ENCODE data around the gene VPS18.

VPS18 gene

DNA sequence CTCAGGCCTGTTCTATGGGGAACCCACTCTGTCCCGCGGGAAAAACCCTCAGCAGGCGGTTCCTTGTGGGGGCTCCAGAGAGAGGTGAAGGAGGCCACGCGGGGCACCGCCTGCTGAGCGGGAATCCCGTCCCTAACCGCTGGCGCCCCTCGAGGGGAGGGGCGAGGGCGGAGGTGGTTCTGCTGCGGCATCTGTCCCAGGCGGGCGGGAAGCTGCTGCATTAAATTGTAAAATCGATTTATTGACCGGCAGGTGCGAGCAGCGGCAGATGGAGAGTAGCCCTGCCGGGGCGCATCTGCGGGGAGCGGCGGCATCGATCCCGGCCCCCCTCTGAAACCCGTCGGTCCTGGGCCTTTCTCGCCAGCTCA lies 31.2 kb downstream of the VPS18 start:
- DNase-seq (ENCODE audit: low read depth) = no peak

DNA sequence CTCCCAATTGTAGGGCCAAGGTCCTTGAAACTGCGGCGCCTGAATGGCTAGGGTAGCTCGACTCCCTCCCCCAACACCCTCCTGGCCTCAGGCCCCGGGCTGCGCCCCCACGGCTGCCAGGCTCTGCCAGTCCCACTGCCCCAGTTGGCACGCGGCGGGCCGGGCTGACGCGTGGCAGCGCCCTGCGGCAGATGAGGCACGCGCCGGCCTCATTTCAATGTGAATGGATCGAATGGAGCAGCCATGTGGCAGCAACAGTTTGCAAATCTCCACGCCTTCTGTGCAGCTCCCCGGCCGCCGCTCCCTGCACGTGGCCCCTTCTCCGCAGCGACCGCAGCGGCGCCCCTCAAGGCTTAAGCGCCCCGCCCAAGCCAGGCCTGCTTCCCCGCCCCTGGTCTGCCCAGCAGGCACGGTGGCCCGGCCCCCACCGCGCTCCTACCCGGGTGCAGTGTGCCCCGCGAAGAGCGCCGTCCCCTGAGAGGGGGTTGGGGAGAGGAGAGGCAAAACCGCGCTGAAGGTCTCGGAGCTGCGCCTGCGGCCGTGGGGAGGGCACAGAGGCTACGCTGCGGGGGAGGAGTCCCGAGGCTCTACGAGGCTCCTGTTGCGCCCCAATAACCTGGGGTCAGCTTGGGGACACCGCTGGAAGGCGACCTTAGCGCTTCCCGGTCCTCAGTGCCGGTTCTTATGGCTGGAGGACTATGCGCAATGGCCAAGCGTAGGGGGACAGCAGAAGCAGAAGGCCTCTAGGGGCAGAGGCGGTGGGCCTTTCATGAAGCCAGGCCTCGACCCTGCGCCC lies 31.8 kb downstream of the VPS18 start:
- DNase-seq (ENCODE audit: low read depth) = no peak

DNA sequence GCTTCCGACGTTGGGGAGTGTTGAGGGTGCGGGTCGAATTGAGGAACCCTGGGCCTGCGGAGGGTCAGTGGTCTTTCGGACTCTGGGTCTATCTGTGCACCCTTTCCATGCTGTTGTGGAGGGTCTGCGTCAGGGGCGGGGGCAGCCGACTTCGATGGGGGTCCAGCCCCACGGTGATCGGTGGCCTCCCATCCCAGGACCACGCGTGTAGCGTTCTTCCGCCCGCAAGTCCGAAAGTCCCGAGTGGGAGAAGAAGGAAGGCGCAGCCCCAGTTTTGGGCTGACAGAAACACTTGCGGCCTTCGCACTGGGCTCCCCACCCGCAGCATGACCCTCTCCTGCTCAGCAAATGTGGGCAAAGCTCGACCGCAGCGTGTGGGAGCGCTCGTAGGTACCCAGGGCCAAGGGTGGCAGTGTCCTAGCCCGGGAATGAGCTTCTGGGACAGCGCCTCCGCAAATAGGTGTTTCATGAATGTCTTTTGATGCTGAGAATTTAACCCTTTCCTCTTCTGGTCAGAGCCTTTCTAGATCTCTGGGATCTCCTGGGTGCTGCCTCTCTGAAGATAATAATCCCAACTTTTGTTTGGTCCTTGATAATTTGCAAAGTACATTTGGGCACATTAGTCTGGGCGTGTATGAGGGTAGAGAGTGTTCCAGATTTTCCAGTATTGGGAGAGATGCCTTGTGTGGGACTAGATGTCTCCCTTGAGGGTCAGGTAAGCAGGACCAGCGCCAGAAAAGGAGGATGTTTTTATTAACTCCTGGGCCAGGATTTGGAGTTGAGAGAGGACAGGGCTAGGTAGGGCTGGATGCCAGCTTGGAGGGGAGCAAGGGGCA lies 32.6 kb downstream of the VPS18 start:
- DNase-seq (ENCODE audit: low read depth) = no peak

DNA sequence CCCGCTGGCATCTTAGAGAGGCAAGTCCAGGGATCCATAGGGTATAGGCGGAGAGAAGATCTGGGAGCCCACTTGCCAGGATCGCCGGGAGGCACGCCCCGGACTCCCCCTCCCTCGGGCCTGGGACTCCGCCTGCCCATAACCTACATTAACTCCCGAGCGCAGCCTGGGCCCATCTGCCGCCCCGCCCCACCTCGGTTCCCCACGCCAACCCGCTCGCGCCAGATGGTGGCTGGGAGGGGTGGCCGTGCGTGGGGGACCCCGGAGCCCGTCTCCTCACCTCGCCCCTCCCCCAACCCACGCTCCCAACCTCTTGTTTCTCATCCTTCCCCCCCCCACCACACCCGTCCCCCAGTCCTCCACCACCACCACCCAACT lies 33.2 kb downstream of the VPS18 start:
- no peak for DNase-seq (ENCODE audit: low read depth)

DNA sequence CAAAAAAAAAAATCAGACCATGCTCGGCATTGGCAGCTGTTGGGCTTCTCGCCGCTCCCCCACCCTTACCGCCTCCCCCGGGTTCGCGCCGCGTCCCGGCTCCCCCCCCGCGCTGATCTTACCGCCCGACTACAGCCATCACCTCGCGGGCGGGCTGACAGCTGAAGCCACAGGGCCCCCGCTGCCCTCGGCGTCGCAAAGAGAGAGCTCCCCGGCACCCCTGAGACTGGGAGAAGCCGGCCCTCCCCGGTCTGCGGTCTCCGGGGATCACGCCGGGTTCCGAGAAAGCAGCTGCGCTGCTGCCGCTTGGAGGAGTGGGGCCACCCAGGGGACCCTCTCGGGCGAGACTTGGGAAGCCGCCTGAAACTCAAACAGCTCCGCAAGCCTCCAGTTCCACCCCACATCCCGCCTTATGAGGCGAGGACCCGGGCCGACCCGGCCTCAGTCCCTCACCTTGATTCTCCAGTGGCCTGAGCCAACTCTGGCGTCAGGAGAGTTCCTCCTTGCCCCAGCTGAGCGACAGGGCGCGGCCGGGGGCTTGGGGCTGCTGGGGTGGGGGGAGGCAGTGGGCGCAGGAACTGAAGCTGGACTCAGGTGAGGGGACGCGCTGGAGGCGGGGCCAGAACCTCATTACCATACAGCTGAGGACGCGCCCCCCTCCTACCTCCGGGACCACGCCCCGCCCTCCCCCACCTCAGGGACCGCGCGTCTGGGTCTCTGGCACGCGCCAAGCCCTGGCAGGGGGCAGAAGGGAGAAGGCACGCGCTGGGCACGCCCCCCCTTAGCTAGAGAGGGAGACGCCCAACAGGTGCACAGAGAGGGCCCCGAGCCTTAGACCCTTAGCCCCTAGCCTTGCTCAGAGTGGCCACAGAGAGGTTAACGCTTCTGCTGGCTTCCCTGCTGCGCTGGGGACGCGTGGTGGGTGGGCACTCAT lies 33.9 kb downstream of the VPS18 start:
- DNase-seq (ENCODE audit: low read depth) = no peak

DNA sequence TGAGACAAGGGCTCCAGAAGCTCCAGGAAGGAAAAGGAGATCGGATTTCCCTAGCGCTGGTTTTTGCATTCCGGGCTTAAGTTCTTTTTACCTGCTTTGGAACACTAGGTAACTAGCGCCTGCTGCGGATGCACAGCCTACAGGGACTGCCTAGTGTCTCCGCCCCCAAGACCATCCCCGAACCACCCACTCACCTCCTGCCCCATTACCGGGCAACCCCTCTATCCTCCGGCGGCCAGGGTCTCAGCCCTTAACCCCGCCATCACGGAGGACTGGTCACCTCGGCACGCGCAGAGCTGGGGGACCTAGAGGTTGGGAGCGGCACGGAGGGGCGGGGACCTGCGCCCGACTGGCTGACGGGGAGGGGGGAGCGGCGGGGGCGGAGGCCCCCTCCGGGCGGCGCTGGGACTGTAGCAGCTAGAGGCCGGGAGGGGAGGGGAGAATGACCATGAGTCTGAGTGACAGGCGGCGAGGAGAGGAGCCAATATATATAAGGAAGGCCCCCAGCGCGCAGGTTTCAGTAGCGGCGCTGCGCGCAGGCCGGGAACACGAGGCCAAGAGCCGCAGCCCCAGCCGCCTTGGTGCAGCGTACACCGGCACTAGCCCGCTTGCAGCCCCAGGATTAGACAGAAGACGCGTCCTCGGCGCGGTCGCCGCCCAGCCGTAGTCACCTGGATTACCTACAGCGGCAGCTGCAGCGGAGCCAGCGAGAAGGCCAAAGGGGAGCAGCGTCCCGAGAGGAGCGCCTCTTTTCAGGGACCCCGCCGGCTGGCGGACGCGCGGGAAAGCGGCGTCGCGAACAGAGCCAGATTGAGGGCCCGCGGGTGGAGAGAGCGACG lies 34.8 kb downstream of the VPS18 start, which contains the start of gene DLL4:
Gene DLL4, plus strand, starts transcription at position 520 of the 839 bp plus-strand sequence. CDS start 329 bp downstream, outside the sequence.
- no peak for DNase-seq (ENCODE audit: low read depth)

DNA sequence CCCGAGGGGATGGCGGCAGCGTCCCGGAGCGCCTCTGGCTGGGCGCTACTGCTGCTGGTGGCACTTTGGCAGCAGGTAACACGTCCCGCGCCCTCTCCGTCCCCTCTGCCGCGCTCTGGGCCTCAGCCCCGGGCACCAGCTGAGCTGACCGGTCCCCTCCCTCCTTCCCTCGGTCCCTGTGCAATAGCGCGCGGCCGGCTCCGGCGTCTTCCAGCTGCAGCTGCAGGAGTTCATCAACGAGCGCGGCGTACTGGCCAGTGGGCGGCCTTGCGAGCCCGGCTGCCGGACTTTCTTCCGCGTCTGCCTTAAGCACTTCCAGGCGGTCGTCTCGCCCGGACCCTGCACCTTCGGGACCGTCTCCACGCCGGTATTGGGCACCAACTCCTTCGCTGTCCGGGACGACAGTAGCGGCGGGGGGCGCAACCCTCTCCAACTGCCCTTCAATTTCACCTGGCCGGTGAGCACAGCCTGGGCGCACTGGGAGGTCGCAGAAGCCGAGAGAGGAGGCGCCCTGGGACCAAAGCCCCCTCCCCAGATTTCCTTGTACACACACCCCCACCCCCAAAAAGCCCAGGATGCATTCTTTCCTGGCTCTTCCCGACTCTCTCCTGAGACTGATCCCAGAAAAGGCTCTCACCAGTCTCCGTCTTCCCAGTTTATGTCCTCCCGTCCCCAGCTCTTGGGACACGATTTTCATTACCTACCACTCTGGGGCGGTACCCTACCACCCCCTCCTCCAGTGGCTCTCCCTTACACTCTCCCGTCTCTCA lies 35.6 kb downstream of the VPS18 start:
- no peak for DNase-seq (ENCODE audit: low read depth)

DNA sequence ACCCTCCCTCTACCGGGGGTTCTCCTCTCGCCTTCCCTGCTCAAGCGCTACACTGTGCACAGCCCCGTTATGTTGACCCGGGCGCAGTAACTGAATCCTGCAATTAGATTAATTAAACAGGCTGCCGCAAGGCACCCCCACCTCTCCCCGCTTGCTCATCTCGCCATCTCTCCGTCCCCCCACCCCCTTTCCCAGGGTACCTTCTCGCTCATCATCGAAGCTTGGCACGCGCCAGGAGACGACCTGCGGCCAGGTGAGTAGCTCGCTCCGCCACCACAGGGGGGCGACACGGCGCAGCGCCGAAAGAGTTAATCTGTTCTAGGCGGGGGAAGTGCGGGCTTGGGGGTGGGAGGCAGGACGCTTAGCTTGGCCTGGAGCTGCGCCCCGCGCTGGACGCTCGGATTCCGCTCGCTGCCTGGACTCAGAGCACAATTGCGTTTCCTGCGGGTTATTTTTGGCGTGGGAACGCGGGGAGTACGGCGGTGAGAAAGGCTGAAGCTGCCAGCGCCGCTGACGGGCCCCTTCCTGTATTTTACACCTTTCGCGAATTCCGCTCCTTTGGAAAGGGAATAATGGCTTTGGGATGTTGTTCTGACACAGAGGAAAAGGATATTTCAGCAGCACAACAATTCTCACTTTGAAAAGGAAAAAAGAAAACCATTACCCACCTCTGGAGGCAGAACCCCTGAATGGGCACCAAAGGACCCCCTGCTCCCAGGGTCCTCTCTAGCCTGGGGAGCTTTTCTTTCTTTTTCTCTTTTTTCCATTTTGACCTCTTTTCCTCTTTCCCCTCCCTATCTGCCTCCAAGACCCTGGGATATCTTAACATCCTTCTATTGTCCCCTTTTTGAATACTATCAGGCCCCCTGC lies 36.4 kb downstream of the VPS18 start:
- DNase-seq (ENCODE audit: low read depth) = no peak

DNA sequence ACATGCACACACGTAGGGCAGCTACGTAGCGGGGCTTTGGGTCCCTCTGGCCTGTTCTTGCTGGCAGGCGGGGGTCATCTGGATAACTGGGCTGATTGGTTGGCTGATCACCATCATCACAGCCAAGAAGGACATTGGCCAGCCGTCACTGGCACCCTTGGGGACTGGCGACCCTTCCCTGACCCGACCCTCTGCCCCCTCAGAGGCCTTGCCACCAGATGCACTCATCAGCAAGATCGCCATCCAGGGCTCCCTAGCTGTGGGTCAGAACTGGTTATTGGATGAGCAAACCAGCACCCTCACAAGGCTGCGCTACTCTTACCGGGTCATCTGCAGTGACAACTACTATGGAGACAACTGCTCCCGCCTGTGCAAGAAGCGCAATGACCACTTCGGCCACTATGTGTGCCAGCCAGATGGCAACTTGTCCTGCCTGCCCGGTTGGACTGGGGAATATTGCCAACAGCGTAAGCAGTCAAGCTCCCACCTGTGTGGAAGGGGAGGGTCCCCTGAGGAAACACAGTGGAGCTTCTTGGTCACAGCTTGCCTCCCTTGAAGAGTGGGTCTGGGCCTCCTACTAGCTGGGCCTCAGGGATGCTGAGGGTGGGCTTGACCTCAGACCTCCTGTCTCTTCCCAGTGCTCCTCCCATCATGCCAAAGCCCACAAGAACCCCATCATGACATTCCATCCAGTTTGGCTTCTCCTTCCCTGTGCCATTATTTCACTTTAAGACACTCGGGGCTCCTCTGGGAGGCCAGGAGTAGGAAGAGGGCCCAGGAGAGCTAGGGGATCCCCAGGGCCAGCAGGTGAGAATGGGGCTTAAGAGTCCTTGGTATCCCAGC lies 37.3 kb downstream of the VPS18 start:
- no peak for DNase-seq (ENCODE audit: low read depth)

DNA sequence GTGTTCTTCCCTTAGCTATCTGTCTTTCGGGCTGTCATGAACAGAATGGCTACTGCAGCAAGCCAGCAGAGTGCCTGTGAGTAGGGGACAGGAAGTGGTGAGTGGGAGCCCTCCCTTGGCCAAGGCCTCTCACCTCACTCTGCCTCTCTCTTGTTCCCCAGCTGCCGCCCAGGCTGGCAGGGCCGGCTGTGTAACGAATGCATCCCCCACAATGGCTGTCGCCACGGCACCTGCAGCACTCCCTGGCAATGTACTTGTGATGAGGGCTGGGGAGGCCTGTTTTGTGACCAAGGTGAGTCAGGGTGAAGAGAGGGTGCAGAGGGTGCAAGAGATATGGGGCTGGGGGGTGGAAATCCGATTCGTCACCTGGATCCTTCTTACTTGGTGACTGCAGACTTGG lies 37.9 kb downstream of the VPS18 start:
- no peak for DNase-seq (ENCODE audit: low read depth)

DNA sequence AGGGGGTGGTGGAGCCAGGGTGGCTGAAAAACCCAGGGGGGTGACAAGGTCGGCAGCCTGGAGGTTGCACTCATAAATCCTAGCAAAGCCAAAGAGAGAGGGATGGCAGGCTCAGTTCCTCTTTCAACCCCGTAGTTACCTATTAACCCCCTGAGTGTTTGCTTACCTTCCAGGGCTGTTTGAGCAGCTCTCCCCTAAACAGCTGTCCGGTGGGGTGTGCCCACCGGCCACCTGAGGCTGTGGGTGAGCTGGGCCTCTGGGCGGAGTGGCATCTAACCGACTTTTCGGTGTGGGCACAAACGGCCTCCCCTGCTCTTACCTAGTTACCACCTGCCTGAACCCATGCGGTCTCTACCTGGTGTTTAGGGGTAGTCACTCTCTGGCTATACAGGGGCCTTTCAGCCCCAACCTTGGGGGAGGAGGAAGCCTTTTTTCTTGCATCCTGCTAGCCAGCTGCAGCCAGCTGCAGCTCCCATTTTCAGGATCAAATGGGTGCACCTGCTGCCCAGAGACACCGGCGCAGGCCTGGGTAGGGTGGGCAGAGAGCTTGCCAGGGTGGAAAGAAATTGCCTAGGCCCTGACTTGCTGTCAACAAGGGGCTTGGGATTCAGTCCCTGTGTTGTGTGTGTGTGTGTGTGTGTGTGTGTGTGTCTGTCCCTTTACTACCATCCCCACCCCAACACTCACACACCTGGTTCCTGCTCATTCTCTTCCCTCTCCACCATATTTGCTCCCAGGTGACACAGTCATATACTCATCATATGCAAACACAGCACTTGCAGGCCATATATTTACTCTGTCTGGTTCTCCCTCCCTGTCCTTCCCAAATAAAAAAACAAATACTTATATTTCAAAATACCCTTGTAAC lies 38.6 kb downstream of the VPS18 start:
- DNase-seq (ENCODE audit: low read depth) = no peak

DNA sequence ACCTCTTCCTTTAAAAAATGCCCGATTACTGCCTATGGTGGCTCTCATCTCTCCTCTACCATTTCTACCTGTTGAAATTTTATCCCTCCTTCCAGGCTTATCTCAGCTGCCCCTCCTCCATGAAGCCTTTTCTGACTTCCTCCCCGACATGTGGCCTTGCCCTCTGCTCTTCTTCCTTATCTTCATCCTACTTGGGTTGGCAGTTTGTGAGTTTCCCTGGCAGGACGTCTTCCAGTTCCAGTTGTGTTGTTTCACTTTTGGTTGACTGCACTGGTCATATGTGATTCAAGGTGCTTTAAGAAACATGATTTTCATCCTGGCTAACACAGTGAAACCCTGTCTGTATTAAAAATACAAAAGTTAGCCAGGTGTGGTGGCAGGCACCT lies 39.3 kb downstream of the VPS18 start:
- DNase-seq (ENCODE audit: low read depth) = no peak

DNA sequence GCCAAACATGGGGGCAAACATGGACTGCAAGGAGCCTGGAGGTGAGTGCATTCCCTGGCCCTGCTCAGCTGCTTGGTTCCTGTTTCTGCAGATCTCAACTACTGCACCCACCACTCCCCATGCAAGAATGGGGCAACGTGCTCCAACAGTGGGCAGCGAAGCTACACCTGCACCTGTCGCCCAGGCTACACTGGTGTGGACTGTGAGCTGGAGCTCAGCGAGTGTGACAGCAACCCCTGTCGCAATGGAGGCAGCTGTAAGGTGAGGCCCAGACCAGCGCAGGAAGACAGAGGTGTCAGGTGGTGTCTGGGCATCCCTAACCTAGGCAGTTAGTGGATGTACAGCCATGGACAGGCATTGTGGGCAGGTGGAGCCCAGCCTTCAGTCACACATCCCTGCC lies 40.2 kb downstream of the VPS18 start:
- no peak for DNase-seq (ENCODE audit: low read depth)

DNA sequence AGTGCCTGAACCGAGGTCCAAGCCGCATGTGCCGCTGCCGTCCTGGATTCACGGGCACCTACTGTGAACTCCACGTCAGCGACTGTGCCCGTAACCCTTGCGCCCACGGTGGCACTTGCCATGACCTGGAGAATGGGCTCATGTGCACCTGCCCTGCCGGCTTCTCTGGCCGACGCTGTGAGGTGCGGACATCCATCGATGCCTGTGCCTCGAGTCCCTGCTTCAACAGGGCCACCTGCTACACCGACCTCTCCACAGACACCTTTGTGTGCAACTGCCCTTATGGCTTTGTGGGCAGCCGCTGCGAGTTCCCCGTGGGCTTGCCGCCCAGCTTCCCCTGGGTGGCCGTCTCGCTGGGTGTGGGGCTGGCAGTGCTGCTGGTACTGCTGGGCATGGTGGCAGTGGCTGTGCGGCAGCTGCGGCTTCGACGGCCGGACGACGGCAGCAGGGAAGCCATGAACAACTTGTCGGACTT lies 42.0 kb downstream of the VPS18 start:
- DNase-seq (ENCODE audit: low read depth) = no peak

DNA sequence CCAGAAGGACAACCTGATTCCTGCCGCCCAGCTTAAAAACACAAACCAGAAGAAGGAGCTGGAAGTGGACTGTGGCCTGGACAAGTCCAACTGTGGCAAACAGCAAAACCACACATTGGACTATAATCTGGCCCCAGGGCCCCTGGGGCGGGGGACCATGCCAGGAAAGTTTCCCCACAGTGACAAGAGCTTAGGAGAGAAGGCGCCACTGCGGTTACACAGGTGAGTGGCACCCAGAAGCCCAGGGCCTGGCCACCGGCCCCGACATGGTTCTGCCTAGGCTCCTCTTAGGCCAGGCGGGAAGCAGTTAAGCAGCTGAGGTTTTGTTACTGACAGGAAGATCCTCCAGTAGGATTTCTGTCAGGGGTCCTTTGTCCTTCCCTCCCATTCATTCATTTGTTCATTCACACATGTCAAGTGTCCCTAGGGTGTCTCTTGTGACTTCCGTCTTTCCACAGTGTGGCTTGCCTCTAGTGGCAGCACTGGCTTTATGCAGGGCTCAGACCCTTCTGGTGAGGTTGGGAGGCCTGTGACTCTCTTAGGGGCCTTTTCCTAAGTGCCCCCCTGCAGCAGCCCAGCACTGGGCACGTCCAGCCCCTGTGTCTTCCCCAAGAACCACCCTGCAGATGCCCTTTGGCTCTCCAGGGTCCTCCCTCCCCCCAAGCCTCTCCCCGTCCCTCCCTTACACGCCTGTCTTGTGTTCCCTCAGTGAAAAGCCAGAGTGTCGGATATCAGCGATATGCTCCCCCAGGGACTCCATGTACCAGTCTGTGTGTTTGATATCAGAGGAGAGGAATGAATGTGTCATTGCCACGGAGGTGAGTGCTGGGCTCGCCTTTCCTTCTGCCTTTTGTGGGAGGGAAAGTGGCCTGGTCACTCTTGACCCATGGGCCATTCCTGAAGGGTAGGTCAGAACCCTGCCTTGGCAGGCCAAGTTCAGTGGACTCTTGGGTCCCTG lies 42.7 kb downstream of the VPS18 start:
- DNase-seq (ENCODE audit: low read depth) = peak; percentile 48

DNA sequence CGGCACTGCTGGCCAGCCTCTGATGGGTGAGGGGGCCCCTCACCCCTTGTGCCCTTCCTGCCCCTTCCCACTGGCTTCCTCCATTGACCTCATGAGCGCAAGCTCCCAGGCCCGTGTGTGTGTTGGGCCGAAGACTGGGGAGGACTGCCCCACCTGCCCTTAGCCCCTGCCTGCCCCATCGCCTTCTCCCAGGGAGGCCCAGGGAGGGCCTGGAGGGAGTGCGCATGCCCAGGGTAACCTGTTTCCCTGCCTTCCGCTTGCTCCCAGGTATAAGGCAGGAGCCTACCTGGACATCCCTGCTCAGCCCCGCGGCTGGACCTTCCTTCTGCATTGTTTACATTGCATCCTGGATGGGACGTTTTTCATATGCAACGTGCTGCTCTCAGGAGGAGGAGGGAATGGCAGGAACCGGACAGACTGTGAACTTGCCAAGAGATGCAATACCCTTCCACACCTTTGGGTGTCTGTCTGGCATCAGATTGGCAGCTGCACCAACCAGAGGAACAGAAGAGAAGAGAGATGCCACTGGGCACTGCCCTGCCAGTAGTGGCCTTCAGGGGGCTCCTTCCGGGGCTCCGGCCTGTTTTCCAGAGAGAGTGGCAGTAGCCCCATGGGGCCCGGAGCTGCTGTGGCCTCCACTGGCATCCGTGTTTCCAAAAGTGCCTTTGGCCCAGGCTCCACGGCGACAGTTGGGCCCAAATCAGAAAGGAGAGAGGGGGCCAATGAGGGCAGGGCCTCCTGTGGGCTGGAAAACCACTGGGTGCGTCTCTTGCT lies 43.7 kb downstream of the VPS18 start:
- no peak for DNase-seq (ENCODE audit: low read depth)
